Right cardiac atrium (tissue), 5 donors: ENCODE results near the gene HOXB4. TPM values are rescaled to one million over a fixed set of nuclear protein-coding genes. Genes with fewer than 3 reads are reported as not detected.
A peak's percentile ranks its signal among the peaks of the same experiment; 100 is the strongest.
"Not testable (repeated sequence)": the region's sequence is repeated elsewhere in the genome, so short reads cannot be mapped to it uniquely, and the experiment has no call there.

Experiments
- ATAC-seq, 2 donors: fragments of 200-7000 bp; cut with Tn5 transposase; one replicate each; pipeline versions ENCODE4 v1.8.0 to v1.9.1; 2020; ENCODE audit warnings: moderate library complexity in 2 of 2, mild to moderate bottlenecking in 1 of 2
- DNase-seq, 3 donors: peaks; one replicate each; pipeline ENCODE4 v3.0.0-alpha.2; 2020
- H3K27ac ChIP-seq: one replicate; pipeline ENCODE4 v1.5.1; 2013; ENCODE audit warnings: mild to moderate bottlenecking, low read length, control low read depth, moderate library complexity
- H3K27me3 ChIP-seq: one replicate; pipeline ENCODE4 v1.6.1; 2013; ENCODE audit not compliant: control insufficient read depth, insufficient read depth
- H3K4me1 ChIP-seq: one replicate; pipeline ENCODE4 v1.6.1; 2013; ENCODE audit warnings: low read length; ENCODE audit not compliant: control insufficient read depth, insufficient read depth
- H3K4me3 ChIP-seq: one replicate; pipeline ENCODE4 v1.5.1; 2013; ENCODE audit warnings: low read length, control low read depth
- H3K9me3 ChIP-seq: one replicate; pipeline ENCODE4 v1.6.1; 2013; ENCODE audit warnings: low read length; ENCODE audit not compliant: control insufficient read depth
- WGBS: extraction: QIAGEN DNeasy Blood & Tissue Kit; methylation state at CpG from one replicate; pipeline ENCODE4 v1.1.7; 2013; 5-methylcytosine and 5-hydroxymethylcytosine counted together
- intact Hi-C, 4 donors: fragments of 100-400 bp; cut with DNase I; formaldehyde crosslinking; loops; one replicate each; pipeline versions ENCODE4 v1.11.0 to v1.14.0; 2022 to 2023
- polyA plus RNA-seq: library from polyadenylated mRNA; stranded (reverse); fragments of 200-250 nt; gene quantifications from one replicate; pipeline ENCODE4 v1.2.3, GENCODE V29; 2013
- total RNA-seq, 4 donors: library from RNA; stranded (reverse); fragmentation: NEBNext Ultra II Directional; extraction: Animal tissue kit (Norgen Biotek cat#: 25700); gene quantifications; one replicate each; pipeline ENCODE4 v1.2.1, GENCODE V29; 2021
- donor health status: healthy with polysubstance abuse.
- donor health status: DM: no; HTN: yes; CAD: no.
- donor health status: DM: no; HTN: no; CAD: no.
- donor health status: DM: no; HTN: yes; CAD: no; lungs with severe emphysema.
- donor health status: DM: yes; HTN: yes; CAD: no.

Gene HOXB4
- total and polyA plus RNA-seq, 5 donors = 0.38 to 1.1 (median 0.61) TPM

DNA sequence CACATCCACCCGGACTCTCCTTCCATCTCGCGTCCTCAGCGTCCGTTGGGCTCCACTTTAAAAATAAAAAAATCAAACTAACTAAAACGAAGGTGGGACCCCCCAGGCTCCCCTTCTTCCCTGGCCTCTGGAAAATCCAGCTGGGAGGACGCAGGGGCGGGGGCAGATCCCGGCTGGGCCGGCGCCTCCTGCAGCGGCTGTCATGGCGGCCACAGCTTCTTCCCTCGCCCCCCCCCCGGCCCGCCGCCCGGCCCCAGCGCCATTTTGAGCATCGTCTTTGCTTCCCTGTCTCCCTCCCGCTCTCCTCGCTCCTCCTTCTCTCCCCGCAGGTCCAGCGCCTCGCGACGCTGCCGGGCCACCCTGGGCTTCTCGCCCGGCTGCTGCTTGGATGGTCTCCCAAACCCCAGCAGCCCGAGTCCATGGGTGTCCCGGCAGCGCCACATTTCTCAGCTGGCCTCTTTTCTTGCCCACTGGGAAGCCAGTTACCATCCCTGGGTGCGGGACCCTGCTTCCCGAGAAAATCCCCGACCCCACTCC is 36.5 kb downstream of the HOXB4 start:
- no peaks in the 10 kb centered on the region for H3K27me3 ChIP-seq
- intact Hi-C loops = loop anchor here in 1 of 4 donors (5.0 kb wide), 1 partner anchor 36 kb away; the partner anchor contains the start of gene HOXB4
- peak overlapping the region; percentile 77 for H3K4me3 ChIP-seq
- peak; percentile 77 to 92 (median 91) for DNase-seq
- H3K4me1 ChIP-seq = peaks cover 3% of the 10 kb centered on the region
- peak overlapping the region; percentile 94 for H3K27ac ChIP-seq
- WGBS = 2% methylated on average over 34 of the region's 36 CpGs
- H3K9me3 ChIP-seq = no peaks in the 10 kb centered on the region
- peak; percentile 72 to 82 for ATAC-seq

DNA sequence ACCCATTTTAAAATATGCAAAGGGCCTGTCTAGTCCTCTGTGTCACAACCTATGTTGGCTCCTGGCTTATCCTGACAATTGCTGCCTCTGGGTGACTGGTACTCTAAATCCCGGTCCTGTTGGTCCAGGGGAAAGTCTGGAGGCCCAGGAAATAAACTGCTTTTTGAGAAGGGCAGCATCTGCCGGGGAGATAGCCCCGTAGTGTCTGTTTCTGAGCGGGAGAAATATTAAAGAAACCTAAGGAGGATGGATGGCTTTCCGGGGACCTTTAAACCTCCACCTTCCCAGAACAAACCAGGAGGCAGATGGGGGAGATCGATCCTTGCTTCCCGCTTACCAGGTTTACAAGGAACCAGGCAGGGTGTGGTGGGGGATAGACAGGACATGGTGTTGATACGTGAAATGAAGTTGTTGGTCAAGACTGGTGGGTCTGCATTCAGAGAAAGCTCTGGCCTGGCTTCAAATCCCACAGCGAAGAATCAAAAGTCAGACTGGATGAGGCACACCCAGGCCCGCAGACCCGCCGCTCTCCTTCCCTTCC is 37.0 kb downstream of the HOXB4 start:
- Histone ChIP-seq H3K4me3 (peak overlapping the region; percentile 77), H3K27me3 (no peaks in the 10 kb centered on the region), H3K9me3 (no peaks in the 10 kb centered on the region), H3K27ac (peak overlapping the region; percentile 46), H3K4me1 (peaks cover 3% of the 10 kb centered on the region)
- intact Hi-C loops = loop anchor here in 1 of 4 donors (5.0 kb wide), 1 partner anchor 36 kb away; the partner anchor contains the start of gene HOXB4
- no peak for DNase-seq
- 36% methylated on average over 12 of the region's 12 CpGs for WGBS
- no peak for ATAC-seq

DNA sequence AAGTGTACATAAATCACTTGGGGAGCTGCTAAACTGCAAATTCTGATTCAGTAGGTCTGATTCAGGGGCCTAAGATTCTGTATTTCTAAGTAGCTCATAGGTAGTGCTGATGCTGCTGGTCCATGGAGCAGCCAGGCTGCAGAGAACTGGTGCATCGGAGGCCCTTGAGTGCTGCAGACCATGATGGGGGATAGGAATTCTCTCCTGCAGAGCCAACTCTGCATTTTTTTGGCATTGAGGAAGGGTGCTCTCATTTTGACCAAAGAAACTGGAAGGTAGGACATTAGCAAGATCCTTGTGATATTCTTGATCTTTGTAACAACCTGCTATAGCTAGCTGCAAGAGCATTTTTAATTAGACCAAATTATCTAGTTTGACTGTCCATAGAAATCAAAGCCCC is 37.9 kb downstream of the HOXB4 start:
- WGBS = 93% methylated on average over 1 of the region's 1 CpG

DNA sequence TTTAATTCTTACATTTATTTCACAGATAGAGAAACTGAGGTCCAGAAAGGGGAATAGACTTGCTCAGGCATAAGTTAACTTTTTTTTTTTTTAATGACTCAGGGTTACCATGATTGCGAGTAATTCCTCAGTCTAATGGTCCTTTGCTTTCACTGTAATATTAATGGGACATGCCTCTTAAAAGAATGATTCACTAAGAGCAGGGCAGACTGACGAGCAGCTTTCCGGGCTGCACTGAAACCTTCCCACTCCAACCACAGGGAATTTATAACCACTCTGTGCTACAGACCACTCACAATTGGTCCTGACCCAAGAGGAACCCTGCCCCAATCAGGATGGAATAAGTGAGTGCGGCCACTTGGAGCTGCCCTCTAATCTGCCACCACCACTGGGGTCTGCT is 39.0 kb downstream of the HOXB4 start:
- Histone ChIP-seq H3K4me3 (no peak overlapping the region), H3K9me3 (no peaks in the 10 kb centered on the region), H3K27me3 (peaks cover 2% of the 10 kb centered on the region), H3K27ac (no peak overlapping the region), H3K4me1 (no peaks in the 10 kb centered on the region)
- intact Hi-C loops = no loop called here
- DNase-seq (no peak), ATAC-seq (no peak)
- WGBS = 87% methylated on average over 4 of the region's 4 CpGs

More for the DNA sequence above, 37.9 kb downstream of the HOXB4 start:
- no peaks in the 10 kb centered on the region for H3K9me3 ChIP-seq
- intact Hi-C loops = loop anchor here in 1 of 4 donors (5.0 kb wide), 1 partner anchor 37 kb away; the partner anchor contains the start of gene HOXB4
- no peak overlapping the region for H3K4me3 ChIP-seq
- H3K27ac ChIP-seq = no peak overlapping the region
- ATAC-seq (no peak), DNase-seq (no peak)
- H3K27me3 ChIP-seq = no peaks in the 10 kb centered on the region
- no peaks in the 10 kb centered on the region for H3K4me1 ChIP-seq

DNA sequence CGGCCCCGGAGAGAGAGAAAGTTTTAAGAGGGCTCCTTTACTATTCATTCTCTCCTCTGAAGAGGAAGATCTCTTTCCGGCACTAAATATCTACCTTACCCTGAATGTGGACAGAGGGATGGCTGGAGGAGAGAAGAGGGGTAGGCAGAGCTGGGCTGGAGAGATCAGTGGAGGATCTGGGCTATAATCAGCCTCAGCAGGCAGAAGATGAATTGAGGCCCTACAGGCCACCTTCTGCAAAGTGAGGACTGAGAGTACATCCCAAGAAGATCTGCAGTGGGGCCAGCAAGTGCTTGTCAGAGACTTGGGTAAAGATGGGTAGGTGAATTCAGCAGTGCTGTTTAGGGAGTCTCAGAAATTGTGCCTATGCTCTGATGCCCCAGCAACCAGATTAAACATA is 40.8 kb downstream of the HOXB4 start:
- H3K9me3 ChIP-seq = no peaks in the 10 kb centered on the region
- intact Hi-C loops = no loop called here
- no peaks in the 10 kb centered on the region for H3K4me1 ChIP-seq
- 94% methylated on average over 3 of the region's 3 CpGs for WGBS
- no peak overlapping the region for H3K4me3 ChIP-seq
- no peak for ATAC-seq
- no peak overlapping the region for H3K27ac ChIP-seq
- DNase-seq = no peak
- H3K27me3 ChIP-seq = peaks cover 2% of the 10 kb centered on the region

DNA sequence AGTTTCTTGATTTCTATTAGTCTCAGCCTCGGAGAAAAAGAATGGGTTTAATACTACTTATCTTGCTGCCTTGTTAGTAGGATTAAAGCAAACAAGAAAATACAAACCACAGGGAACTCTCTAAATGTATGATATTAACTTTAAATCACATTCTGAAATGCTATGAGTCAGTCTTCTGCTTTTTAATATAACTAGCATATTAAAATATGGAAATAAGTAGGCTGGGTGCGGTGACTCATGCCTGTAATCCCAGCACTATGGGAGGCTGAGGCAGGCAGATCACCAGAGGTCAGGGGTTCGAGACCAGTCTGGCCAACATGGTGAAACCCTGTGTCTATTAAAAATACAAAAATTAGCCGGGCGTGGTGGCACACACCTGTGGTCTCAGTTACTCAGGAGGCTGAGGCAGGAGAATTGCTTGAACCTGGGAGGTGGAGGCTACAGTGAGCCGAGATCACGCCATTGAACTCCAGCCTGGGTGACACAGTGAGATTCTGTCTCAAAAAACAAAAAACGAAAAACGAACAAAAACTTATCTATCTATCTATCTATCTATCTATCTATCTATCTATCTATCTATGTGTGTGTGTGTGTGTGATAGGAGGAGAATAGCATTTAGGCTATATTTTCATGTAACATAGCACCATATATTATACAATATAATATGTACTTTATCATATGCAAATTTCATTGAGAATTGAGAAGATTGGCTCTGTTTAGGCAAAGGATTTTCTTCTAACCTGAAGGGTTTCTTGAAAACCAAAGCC is 42.2 kb downstream of the HOXB4 start:
- intact Hi-C loops = not testable (repeated sequence)

DNA sequence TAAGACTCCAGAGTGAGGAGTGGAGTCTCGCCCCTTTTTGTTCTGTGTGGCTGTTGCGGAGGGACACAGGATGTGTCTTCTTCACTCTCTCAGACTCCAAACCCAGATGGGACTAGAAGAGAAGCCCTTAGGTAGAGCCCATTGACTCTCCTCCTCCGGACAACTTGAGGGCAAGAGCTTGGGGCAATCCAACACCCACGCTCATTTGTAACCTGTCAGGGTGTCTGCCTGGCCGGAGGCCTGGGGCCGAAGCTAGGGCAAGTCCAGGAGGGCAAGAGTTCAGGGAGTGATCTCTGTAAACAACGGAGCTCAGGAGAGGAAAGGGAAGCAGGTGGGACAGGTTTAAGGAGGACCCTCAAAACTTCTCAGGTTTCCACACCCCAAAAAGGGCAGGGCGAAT is 45.9 kb downstream of the HOXB4 start:
- intact Hi-C loops = no loop called here
- peaks cover 2% of the 10 kb centered on the region for H3K27me3 ChIP-seq
- H3K9me3 ChIP-seq = no peaks in the 10 kb centered on the region
- no peak for ATAC-seq
- no peaks in the 10 kb centered on the region for H3K4me1 ChIP-seq
- H3K4me3 ChIP-seq = no peak overlapping the region
- DNase-seq = no peak
- no peak overlapping the region for H3K27ac ChIP-seq
- WGBS = 78% methylated on average over 8 of the region's 8 CpGs

More for the DNA sequence above, 42.2 kb downstream of the HOXB4 start:
- WGBS = 91% methylated on average over 9 of the region's 9 CpGs
- H3K27ac ChIP-seq, H3K27me3 ChIP-seq, DNase-seq, H3K9me3 ChIP-seq, H3K4me3 ChIP-seq, ATAC-seq, H3K4me1 ChIP-seq: not testable (repeated sequence)

DNA sequence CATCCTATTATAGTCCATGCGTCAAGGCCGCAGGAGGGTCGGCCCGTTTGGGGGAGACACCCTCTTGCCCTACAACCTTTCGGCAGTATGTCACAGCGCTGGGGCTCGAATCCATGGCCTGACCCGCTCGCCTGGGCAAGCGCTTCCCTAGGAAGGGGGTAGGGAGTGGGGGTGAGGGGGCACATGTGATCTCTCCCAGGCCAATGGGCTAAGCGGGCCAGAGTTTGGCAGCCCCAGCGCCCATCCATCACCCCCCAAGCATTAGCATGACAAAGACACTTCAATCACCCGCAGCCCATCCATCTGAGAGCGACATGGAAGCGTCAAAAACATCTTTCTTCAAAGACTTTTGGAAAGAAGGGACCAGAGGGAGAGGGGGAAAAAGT is 47.3 kb downstream of the HOXB4 start, which contains the start of gene HOXB1:
TSS of gene HOXB1 (minus strand) at position 125 of the 386 bp plus-strand sequence. CDS start at position 18, 107 bp downstream.
- intact Hi-C loops = no loop called here
- H3K9me3 ChIP-seq = no peaks in the 10 kb centered on the region
- ATAC-seq (no peak), DNase-seq (no peak)
- 65% methylated on average over 15 of the region's 15 CpGs for WGBS
- peaks cover 2% of the 10 kb centered on the region for H3K27me3 ChIP-seq
- no peak within 1 kb of the TSS for H3K27ac ChIP-seq
- no peaks in the 10 kb centered on the region for H3K4me1 ChIP-seq
- H3K4me3 ChIP-seq = no peak within 1 kb of the TSS

DNA sequence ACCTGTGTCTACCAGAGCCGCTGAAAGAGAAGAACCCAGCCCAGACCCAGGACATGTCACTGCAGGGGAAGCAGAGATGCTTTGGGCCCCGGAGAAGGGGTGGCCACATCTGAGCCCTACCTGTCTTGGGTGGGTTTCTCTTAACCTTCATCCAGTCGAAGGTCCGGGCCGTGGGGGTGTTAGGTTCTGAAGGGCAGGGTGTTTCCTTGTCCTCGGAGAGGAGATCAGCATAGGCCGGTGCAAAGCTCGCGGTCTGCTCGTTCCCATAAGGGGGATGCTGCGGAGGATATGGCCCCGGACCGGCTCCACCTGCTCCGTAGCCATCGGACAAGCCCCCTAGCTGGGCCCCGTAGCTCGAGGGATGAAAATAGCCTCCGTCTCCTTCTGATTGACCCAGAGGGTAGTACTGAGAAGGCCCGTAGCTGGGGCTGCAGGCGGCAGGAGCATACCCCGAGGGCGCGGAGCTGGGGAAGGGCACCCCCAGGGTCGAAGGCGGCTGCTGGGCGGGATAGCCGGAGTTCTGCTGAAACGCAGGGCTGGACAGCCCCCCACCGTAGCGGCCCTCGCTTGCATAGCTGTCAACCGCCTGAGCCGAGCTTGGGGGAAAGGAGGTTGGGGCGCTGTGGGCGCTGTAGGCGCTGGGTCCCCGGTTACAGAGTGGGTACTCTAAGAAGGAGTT is 47.8 kb downstream of the HOXB4 start:
- H3K27ac ChIP-seq = no peak overlapping the region
- H3K9me3 ChIP-seq = no peaks in the 10 kb centered on the region
- DNase-seq (no peak), ATAC-seq (peak in 1 of 2 donors; percentile 32)
- intact Hi-C loops = no loop called here
- H3K4me3 ChIP-seq = no peak overlapping the region
- H3K27me3 ChIP-seq = peaks cover 2% of the 10 kb centered on the region
- 49% methylated on average over 37 of the region's 37 CpGs for WGBS
- no peaks in the 10 kb centered on the region for H3K4me1 ChIP-seq

DNA sequence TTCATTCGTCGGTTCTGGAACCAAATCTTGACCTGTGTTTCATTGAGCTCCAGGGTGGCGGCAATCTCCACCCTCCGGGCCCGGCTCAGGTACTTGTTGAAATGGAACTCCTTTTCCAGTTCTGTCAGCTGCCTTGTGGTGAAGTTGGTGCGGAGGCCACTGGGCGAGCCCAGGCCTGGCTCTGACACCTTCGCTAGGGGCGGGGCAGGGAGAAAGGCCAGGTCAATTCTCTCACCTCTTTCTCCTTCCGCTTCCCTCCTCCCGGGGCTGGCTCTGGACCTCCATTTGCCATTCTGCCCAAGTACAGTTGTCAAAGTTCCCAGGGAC is 48.5 kb downstream of the HOXB4 start:
- Histone ChIP-seq H3K4me1 (no peaks in the 10 kb centered on the region), H3K27ac (no peak overlapping the region), H3K4me3 (no peak overlapping the region), H3K9me3 (no peaks in the 10 kb centered on the region), H3K27me3 (peaks cover 2% of the 10 kb centered on the region)
- no peak for ATAC-seq
- intact Hi-C loops = no loop called here
- WGBS = 76% methylated on average over 11 of the region's 11 CpGs
- DNase-seq = no peak
